Peyer's patch (tissue), 4 donors: ENCODE data around the gene OGT.

Experiments
- CTCF ChIP-seq, 6 experiments: fragments of 450-650 bp in 4 of 6; fragments of 200-600 bp in 2 of 6; sonication (generic) in 1 of 6; IDR thresholded peaks; one replicate each; pipeline ENCODE4 v1.5.1; 2017 to 2019; ENCODE audit warnings: antibody characterized with exemption in 6 of 6, mild to moderate bottlenecking in 3 of 6, moderate library complexity in 1 of 6
- POLR2A ChIP-seq, 2 donors: fragments of 450-650 bp; IDR thresholded peaks; one replicate each; pipeline ENCODE4 v1.5.1; 2017; ENCODE audit warnings: antibody characterized with exemption in 2 of 2, mild to moderate bottlenecking in 2 of 2, moderate library complexity in 2 of 2

GRCh38 chrX:71533516-71533850, 579 bp downstream of the OGT start:
- TF ChIP-seq CTCF (IDR thresholded peaks at IDR 0.05) = no peak
- TF ChIP-seq POLR2A (IDR thresholded peaks at IDR 0.05) = no peak
